Upper lobe of left lung (tissue), 4 donors: Measurements from ENCODE around the gene CACNA1S.

Source experiments
- EP300 ChIP-seq, 4 donors: sonication (generic); formaldehyde crosslinking; IDR thresholded peaks; one replicate each; pipeline ENCODE4 v1.5.1; 2017; ENCODE audit warnings: antibody characterized with exemption in 4 of 4, control low read depth in 2 of 4
- POLR2A ChIP-seq, 4 donors: fragments of 450-650 bp; IDR thresholded peaks; one replicate each; pipeline ENCODE4 v1.5.1; 2016 to 2017; ENCODE audit warnings: antibody characterized with exemption in 4 of 4, mild to moderate bottlenecking in 2 of 4
- POLR2AphosphoS5 ChIP-seq, 2 donors: sonication (generic); formaldehyde crosslinking; IDR thresholded peaks; one replicate each; pipeline ENCODE4 v1.5.1; 2017; ENCODE audit warnings: antibody characterized with exemption in 2 of 2
- TF ChIP-seq, protein P1 (sequence below), 6 experiments: fragments of 450-650 bp in 4 of 6; fragments of 200-600 bp in 2 of 6; sonication (generic) in 2 of 6; IDR thresholded peaks; one replicate each; pipeline ENCODE4 v1.5.1; 2016 to 2019; ENCODE audit warnings: antibody characterized with exemption in 6 of 6

DNA sequence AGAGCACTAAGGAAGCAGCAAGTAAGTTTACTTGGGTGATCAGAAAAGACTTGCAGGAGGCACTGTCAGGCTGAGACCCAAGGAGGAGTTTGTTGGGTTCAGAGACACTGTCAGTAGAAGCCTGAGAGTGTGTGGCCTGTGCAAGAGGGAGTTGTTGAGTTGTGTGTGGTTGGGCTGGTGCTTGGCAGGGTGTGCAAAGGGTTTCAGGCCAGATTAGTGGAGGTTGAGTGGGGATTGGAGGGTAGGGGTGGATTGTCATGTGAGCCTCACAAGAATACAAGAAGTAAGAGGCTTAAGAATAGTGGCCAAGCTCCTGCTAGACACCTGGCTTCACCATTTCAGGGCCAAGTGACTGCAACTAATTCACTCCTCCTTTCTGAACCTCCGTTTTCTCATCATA lies 79.8 kb downstream of the CACNA1S start:
- TF ChIP-seq, protein P1, sequence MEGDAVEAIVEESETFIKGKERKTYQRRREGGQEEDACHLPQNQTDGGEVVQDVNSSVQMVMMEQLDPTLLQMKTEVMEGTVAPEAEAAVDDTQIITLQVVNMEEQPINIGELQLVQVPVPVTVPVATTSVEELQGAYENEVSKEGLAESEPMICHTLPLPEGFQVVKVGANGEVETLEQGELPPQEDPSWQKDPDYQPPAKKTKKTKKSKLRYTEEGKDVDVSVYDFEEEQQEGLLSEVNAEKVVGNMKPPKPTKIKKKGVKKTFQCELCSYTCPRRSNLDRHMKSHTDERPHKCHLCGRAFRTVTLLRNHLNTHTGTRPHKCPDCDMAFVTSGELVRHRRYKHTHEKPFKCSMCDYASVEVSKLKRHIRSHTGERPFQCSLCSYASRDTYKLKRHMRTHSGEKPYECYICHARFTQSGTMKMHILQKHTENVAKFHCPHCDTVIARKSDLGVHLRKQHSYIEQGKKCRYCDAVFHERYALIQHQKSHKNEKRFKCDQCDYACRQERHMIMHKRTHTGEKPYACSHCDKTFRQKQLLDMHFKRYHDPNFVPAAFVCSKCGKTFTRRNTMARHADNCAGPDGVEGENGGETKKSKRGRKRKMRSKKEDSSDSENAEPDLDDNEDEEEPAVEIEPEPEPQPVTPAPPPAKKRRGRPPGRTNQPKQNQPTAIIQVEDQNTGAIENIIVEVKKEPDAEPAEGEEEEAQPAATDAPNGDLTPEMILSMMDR (IDR thresholded peaks at IDR 0.05) = no peak
- TF ChIP-seq POLR2A (IDR thresholded peaks at IDR 0.05) = no peak
- TF ChIP-seq POLR2AphosphoS5 (IDR thresholded peaks at IDR 0.05) = no peak
- no peak for TF ChIP-seq EP300 (IDR thresholded peaks at IDR 0.05)
